ENCODE results near the gene S1PR2.

DNA sequence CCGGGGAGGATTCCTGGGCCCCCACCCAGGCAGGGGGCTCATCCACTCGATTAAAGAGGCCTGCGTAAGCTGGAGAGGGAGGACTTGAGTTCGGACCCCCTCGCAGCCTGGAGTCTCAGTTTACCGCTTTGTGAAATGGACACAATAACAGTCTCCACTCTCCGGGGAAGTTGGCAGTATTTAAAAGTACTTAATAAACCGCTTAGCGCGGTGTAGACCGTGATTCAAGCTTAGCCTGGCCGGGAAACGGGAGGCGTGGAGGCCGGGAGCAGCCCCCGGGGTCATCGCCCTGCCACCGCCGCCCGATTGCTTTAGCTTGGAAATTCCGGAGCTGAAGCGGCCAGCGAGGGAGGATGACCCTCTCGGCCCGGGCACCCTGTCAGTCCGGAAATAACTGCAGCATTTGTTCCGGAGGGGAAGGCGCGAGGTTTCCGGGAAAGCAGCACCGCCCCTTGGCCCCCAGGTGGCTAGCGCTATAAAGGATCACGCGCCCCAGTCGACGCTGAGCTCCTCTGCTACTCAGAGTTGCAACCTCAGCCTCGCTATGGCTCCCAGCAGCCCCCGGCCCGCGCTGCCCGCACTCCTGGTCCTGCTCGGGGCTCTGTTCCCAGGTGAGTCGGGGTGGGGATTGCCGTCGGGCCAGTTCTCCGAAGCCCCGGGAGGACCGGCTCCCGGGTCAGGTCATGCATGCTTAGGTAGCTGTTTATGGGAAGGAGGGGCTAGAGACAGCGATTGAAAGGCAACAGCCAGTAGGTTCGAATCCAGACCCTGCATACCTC lies 39.7 kb upstream of the S1PR2 start, which contains the start of gene ICAM1:
- TF ChIP-seq, protein P1, sequence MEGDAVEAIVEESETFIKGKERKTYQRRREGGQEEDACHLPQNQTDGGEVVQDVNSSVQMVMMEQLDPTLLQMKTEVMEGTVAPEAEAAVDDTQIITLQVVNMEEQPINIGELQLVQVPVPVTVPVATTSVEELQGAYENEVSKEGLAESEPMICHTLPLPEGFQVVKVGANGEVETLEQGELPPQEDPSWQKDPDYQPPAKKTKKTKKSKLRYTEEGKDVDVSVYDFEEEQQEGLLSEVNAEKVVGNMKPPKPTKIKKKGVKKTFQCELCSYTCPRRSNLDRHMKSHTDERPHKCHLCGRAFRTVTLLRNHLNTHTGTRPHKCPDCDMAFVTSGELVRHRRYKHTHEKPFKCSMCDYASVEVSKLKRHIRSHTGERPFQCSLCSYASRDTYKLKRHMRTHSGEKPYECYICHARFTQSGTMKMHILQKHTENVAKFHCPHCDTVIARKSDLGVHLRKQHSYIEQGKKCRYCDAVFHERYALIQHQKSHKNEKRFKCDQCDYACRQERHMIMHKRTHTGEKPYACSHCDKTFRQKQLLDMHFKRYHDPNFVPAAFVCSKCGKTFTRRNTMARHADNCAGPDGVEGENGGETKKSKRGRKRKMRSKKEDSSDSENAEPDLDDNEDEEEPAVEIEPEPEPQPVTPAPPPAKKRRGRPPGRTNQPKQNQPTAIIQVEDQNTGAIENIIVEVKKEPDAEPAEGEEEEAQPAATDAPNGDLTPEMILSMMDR (IDR thresholded peaks at IDR 0.05), result peak in 2 of 5 experiments; percentile 40 to 42
- TF ChIP-seq POLR2A (IDR thresholded peaks at IDR 0.05), result peak; percentile 73

All from transverse colon (tissue), 3 donors.